Measurements from ENCODE around the gene HNRNPL. TPM values are rescaled to one million over a fixed set of nuclear protein-coding genes. Genes with fewer than 3 reads are reported as not detected.
A peak's percentile ranks its signal among the peaks of the same experiment; 100 is the strongest.
"Not testable (repeated sequence)": the region's sequence is repeated elsewhere in the genome, so short reads cannot be mapped to it uniquely, and the experiment has no call there.

Gene HNRNPL
- total RNA-seq, 2 donors from 2014 or later, result 269 to 281 TPM

DNA sequence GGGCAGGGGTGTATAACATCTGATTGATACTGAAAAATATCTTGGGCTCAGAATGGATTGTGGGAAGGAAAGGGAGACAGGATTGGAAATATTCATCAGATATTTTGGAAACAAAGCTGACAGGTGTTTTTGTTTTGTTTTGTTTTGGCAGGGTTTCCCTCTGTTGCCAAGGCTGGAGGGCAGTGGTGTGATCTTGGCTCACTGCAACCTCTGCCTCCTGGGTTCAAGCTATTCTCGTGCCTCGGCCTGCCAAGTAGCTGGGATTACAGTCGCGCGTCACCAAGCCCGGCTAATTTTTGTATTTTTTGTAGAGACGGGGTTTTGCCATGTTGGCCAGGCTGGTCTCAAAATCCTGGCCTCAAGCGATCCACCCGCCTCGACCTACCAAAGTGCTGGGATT is 23.6 kb upstream of the HNRNPL start:
- ATAC-seq; intact Hi-C loops (cut with DNase I, micrococcal nuclease); DNase-seq: not testable (repeated sequence)

DNA sequence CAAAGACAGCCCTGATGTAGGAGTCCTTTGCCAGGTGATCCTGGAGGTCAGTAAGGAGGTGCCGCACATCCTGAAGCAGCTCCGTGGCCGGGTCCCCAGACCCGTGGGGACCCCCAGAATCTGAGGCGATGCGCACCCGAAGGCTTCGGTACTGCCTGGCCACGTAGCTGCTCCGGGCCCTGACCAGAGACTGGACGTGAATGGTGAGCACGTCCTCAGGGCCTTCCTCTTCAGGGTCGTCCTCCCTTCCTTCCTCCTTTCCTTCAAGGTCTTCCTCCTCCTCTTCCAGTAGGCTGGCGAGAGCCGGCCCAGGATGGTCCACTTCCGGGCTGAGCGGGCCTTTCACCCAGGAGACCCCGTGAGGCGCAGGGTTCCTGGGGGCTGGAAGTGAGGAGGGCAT is 20.8 kb upstream of the HNRNPL start:
- no peak for ATAC-seq
- intact Hi-C loops (cut with DNase I, micrococcal nuclease), result no loop called here
- DNase-seq, result no peak

DNA sequence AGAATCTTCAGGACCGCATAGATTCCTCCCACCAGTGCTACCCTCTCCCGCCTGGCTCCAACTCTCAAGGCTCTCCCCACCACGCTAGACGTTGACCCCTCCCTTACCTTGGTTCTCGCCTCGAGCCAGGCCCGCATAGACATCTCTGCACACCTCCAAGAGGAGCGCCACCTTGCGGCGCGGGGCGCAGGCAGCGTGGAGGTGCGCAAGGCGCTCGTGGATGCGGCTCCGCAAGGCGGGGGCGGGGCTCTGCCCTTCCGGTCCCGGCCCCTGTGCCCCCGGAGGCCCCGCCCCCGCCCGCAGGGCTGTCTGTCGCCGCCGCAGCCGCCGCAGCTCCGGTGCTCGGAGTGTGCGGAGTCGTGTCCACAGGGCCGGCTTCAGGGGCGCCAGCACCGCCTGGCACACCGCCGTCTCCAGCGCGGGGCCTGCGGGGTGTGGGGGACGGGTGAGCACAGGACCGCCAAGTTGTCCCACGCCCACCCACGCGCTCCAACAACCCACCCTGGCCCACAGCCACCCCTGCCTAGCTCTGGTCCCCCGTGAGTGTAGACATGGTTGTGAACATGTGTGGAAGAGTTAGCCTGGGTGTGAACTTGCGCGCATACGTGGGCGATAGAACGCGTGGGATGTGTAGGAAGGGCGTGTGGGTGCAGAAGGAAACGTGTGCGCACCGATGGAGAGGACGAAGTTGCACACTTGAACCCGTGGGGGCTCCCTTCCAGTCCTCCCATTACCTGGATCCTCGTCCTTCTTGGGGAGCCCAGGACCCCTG is 20.2 kb upstream of the HNRNPL start:
- ATAC-seq (peak; percentile 91), DNase-seq (peak; percentile 86 to 92)
- intact Hi-C loops (cut with DNase I, micrococcal nuclease), result no loop called here

DNA sequence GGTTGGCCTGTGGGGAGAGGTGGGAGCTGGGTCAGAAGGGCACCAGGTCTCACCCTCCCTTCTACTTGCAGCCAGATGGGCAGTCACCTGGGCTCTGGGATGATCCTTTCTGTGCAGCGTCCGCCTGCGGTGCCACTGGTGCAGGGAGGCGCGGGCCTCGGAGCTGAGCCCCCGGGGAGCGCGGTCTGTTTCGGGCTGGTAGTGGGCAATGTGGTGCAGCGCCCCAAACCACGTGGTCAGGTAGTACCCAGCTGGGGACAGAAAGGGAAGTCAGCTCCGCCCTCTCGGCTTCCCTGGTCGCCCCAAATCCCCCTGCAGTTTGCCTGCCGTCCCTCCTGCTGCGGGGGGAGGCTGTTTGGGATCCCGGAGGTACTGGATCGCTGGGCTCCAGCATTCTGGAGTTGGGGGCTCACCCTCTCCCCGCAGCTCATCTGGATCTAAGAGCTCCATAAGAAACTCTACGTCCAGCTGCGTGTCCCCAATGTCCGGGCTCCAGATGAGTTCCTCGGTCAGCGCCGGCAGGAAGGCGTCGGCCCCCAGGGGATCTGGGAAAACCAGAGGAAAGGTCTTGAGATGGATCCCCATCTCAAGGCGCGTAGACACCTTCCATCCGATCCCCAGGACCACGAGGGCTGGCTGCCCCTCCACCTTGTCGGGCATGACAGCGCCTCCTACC is 19.5 kb upstream of the HNRNPL start:
- ATAC-seq (no peak), DNase-seq (peak; percentile 51 to 58)
- intact Hi-C loops (cut with DNase I, micrococcal nuclease), result no loop called here

DNA sequence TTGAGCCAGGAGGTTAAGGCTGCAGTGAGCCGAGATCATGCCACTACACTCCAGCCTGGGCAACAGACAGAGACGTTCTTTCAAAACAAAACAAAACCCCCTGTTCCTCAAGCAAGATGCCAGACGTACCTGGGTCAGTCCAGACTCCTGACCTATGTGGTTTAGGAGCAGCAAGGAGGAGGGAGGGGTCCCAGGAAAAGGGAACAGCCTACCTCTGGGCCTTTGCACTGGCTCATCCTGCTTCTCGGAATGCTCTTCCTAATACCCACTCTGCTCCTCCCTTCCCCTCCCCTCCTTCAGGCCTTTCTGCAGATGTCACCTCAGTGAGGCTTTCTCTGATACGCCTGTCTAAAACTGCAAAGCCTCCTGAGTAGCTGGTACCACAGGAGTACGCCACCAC is 18.8 kb upstream of the HNRNPL start:
- ATAC-seq, result no peak
- DNase-seq, result no peak
- intact Hi-C loops (cut with DNase I, micrococcal nuclease), result no loop called here

DNA sequence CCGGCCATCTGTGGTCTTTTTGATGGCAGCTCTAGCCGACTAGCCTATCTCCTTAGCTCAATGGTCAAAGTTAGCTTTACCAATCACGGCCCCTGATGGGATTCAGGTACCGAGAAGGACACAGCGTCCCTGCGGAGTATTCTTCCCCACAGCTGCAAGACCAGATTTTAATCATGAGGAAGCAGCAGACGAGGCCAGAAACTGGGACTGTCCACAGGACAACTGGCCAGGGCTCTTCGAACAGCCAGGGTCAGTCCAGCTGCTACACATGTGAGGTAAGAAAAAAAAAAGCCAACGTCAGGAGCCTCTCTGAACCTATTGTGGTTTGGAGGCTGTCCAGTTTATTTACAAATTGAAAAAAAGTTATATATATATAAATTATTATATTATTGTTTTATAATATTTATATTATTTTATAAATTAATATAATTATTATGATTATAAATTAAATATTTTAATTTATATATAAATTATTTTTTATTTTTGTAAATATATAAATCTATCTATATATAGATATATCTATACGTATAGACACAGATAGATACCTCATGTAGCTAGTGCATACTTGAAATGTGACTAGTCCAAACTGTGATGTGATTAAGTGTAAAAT is 17.5 kb upstream of the HNRNPL start:
- ATAC-seq (no peak), DNase-seq (no peak)
- intact Hi-C loops (cut with DNase I, micrococcal nuclease), result no loop called here

DNA sequence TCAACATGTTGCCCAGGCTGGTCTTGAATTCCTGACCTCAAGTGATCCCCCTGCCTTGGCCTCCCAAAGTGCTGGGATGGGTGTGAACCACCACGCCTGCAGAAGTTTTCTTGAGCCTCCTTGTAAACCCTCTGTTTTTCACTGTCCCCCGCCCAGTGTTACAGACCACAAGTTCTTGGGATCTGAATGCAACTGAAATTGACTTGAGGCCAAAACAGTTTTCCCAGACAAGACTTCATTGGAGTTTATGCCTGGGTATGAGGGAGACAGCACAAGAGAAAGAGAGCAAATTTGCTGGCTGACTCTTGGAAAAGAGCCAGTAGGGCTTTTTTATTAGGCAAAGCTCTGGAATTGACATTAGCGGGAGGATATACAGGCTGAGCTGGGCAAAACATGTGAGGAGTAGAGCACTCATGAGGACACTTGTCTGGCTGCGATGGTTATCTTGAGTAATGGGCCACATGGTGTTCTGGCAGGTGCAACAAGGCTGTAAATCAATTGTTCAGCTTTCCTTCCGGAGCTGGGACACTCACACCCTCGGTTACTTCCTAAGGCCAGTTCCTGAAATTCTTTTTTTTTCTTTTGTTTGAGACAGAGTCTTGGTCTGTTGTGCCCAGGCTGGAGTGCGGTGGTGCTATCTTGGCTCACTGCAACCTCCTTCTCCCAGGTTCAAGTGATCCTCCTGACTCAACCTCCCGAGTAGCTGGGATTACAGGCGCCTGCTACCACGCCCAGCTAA is 12.7 kb upstream of the HNRNPL start:
- intact Hi-C loops (cut with DNase I, micrococcal nuclease), result no loop called here
- DNase-seq (peak in 1 of 2 donors; percentile 76), ATAC-seq (peak; percentile 63)

DNA sequence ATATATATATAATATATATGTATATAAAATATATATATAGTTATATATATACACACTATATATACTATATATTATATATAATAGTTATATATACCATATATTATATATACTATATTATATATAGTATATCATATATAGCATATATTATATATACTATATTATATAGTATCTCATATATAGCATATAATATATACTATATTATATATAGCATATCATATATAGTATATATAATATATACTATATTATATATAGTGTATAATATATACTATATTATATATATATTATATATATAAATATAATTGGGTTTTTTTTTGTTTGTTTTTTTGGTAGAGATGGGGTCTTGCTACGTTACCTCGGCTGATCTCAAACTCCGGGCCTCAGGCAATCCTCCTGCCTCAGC is 11.6 kb upstream of the HNRNPL start:
- ATAC-seq (no peak), DNase-seq (no peak)
- intact Hi-C loops (cut with DNase I, micrococcal nuclease), result no loop called here

DNA sequence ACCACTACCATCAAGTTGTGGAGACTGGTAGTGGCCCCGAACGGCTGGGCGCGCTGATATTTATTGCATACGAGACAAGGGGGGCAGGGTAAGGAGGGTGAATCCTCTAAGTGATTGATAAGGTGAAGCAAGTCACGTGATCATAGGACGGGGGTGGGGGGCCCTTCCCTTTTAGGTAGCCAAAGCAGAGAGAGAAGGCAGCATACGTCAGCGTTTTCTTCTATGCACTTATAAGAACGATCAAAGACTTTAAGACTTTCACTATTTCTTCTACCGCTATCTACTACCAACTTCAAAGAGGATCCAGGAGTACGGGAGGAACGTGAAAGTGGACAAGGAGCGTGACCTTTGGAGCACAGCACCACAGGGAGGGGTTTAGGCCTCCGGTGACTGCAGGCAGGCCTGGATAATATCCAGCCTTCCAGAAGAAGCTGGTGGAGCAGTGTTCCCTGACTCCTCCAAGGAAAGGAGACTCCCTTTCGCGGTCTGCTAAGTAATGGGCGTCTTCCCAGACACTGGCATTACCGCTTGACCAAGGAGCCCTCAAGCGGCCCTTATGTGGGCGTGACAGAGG is 9.9 kb upstream of the HNRNPL start:
- intact Hi-C loops (cut with DNase I, micrococcal nuclease); ATAC-seq: not testable (repeated sequence)
- peak in 1 of 2 donors; percentile 58 for DNase-seq

DNA sequence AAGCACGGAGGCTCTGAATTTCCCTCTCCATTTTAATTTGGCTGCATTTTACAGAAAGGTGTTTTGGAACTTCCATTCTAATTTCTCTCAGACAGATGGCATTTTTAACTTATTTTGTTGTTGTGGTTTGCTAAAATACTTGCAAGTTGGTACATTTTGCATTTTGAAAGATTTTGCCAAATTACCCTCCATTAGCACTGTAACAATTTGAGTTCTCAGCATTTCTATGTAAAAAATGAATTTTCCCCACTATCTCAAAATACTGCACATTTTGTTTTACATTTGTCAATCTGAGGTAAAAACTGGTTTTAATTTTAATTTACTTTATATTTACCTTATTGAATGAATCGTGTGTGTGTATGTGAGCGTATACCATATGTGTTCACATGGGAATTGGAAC is 7.0 kb upstream of the HNRNPL start:
- intact Hi-C loops (cut with DNase I, micrococcal nuclease), result no loop called here
- DNase-seq, result no peak
- no peak for ATAC-seq

DNA sequence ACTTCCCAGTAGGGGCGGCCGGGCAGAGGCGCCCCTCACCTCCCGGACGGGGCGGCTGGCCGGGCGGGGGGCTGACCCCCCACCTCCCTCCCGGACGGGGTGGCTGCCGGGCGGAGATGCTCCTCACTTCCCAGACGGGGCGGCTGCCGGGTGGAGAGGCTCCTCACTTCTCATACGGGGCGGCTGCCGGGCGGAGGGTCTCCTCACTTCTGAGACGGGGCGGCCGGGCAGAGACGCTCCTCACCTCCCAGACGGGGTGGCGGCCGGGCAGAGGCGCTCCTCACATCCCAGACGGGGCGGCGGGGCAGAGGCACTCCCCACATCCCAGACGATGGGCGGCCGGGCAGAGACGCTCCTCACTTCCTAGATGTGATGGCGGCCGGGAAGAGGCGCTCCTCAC is 6.0 kb upstream of the HNRNPL start:
- DNase-seq; ATAC-seq; intact Hi-C loops (cut with DNase I, micrococcal nuclease): not testable (repeated sequence)

DNA sequence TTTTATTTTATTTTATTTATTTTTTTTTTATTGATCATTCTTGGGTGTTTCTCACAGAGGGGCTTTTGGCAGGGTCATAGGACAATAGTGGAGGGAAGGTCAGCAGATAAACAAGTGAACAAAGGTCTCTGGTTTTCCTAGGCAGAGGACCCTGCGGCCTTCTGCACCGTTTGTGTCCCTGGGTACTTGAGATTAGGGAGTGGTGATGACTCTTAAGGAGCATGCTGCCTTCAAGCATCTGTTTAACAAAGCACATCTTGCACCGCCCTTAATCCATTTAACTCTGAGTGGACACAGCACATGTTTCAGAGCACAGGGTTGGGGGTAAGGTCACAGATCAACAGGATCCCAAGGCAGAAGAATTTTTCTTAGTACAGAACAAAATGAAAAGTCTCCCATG is 5.2 kb upstream of the HNRNPL start:
- ATAC-seq; DNase-seq; intact Hi-C loops (cut with DNase I, micrococcal nuclease): not testable (repeated sequence)

DNA sequence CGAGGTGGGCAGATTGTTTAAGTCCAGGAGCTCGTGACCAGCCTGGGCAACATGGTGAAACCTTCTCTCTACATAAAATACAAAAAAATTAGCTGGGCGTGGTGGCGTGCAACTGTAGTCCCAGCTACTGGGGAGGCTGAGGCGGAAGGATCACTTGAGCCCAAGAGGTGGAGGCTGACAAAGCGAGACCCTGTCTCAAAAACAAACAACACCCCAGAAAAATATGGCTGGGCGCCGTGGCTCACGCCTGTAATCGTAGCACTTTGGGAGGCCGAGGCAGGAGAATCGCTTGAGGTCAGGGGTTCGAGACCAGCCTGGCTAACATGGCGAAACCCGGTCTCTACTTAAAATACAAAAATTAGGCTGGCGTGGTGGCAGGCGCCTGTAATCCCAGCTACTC is 3.4 kb upstream of the HNRNPL start:
- no peak for ATAC-seq
- intact Hi-C loops (cut with DNase I, micrococcal nuclease), result no loop called here
- DNase-seq, result no peak

DNA sequence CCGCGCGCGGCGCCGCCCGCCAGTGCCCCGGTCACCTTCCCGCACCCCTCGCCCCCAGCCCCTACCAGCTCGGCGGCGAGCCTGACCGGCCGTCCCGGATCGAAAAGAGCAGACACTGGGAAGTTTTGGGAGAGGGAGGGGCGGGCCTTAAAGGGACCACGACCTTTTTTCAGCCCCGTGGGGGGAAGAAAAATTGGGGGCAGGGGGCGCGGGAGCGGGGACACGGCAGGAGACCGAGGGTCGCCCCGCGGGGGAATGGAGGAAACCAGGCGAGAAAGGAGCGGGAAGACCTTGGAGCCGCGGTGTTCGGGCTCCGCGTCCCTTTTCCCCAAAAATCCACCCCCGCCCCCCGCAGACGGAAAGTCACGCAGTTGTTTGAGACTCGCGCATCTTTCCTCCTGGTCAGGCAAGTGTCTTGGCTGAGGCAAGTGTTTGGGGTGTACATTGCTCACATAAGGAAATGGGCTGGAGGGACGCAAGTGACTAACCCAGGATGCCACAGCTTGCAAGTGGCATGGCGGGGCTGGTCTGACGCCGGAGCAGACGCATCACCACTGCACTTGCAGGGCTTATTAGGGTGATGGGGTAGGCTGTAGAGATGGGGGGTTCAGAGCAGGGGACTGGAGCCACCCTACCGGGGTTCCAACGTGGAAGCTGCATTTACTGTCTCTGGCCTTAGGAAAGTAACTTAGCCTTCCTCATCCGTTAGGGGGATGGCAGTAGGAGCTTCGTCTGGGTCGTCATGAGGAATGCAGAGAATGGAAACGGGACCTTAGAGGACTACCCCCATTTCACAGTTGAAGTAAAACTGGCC is 2.7 kb upstream of the HNRNPL start:
- intact Hi-C loops (cut with DNase I, micrococcal nuclease), result no loop called here
- ATAC-seq, result no peak
- peak; percentile 67 to 75 for DNase-seq

DNA sequence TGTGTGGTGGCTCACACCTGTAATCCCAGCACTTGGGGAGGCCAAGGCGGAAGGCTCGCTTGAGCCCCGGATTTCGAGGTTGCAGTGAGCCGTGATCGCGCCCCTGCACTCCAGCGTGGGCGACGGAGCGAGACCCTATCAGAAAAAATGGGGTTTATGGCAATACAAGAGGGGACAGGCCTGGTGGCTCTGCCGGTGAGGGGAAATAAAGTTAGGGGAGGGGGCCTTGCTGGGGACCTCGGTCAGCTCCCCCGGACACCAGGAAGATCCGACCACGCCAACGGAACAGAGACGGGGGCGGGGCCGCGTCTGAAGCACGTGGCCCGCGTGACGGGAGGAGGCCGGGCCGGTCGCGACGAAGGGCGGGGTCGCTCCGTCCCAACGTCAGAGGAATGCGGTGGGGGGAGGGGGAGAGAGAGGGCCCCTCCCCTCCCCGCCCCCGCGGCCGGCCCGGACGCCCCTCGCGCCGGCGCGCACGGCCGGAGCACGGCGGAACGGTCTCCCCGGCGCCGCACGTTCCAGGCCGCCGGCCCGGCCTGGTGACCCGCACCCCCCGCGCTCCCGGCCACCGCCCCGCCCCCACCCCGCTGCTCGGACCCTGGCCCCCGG is 1.9 kb upstream of the HNRNPL start:
- DNase-seq (peak; percentile 95 to 97), ATAC-seq (peak; percentile 56)
- intact Hi-C loops (cut with DNase I, micrococcal nuclease), result no loop called here

DNA sequence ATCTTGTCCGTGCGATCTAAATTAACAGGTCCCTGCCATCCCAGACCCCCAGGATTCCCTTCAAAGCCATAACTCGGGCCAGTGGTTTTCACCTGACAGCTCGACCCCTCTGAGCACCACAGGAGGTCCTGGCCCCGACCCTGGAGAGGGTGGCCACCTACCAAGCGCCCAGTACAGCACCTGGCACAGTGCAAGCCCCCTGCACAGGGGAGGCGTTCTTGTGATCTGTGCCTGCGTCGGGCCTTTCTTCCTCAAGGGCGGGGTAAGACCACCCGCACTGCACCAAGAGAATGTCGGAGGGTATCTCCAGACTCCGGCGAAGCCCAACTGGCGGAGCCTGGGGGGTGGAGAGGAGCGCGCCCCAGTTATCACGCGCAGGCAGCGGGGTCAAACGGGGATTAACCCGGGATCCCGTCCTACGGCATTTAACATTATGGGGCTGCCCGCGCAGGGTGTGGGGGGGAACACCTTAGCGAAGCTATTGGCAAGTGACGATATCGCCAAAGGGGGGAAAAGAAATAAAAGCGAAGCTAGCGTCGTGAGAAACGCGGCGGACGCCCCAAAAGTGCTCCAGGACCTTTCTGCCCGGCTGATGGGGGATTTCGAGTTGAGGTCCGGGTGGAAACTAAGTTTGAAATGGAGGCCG is 1.3 kb upstream of the HNRNPL start:
- intact Hi-C loops (cut with DNase I, micrococcal nuclease), result no loop called here
- peak; percentile 60 for DNase-seq
- ATAC-seq, result no peak

DNA sequence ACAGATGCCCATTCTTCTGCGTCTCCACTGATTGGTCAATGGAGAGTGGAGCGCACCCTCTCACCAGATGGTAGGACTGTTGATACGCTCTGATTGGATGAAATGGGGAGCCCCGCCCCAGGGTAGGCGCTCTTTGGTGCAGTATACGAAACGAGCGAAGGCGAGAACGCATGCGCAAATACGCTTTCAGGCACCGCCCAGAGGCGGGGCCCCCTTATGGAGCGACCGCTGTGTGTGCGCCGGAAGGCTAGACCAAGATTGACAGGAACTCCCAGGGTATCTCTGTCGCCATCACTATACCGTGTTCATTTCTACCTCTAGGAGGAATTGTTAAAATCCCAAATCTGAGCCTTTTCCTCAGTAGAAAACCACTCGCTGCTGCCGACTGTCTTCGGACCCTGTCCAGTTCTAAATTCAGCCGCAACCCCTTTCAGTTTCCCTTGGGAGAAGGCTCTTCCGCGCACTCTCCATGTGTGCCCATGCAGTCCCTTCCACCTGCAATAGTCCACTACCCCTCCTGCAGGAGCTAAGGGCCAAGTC is 720 bp upstream of the HNRNPL start:
- ATAC-seq, result peak; percentile 71
- peak in 1 of 2 donors; percentile 99 for DNase-seq
- intact Hi-C loops (cut with DNase I, micrococcal nuclease), result no loop called here

Data from left colon (tissue), 2 donors.